Measurements from ENCODE around the gene CASTOR2. TPM values are rescaled to one million over a fixed set of nuclear protein-coding genes. Genes with fewer than 3 reads are reported as not detected.
"Not testable (repeated sequence)": the region's sequence is repeated elsewhere in the genome, so short reads cannot be mapped to it uniquely, and the experiment has no call there.

Gene CASTOR2
- polyA plus RNA-seq, 1 donor, result 4.5 TPM

GRCh38 chr7:74953774-74954173 is 10.7 kb upstream of the CASTOR2 start:
- H3K4me1 ChIP-seq (ENCODE audit: control insufficient read depth, insufficient read depth, low read length); H3K36me3 ChIP-seq (ENCODE audit: control insufficient read depth, insufficient read depth, low read length); H3K9me3 ChIP-seq (ENCODE audit: control insufficient read depth, low read depth, low read length); DNase-seq; H3K27me3 ChIP-seq (ENCODE audit: control insufficient read depth, insufficient read depth, low read length); H3K4me3 ChIP-seq (ENCODE audit: low read length); H3K27ac ChIP-seq (ENCODE audit: low read length): not testable (repeated sequence)
- no CpG with 5 or more reads among the region's 8 CpGs for WGBS (ENCODE audit: insufficient coverage, low lambda C conversion rate)

GRCh38 chr7:74958328-74958727 is 6.2 kb upstream of the CASTOR2 start:
- H3K27ac ChIP-seq (ENCODE audit: low read length); H3K4me3 ChIP-seq (ENCODE audit: low read length); H3K36me3 ChIP-seq (ENCODE audit: control insufficient read depth, insufficient read depth, low read length); H3K4me1 ChIP-seq (ENCODE audit: control insufficient read depth, insufficient read depth, low read length); H3K27me3 ChIP-seq (ENCODE audit: control insufficient read depth, insufficient read depth, low read length); DNase-seq; H3K9me3 ChIP-seq (ENCODE audit: control insufficient read depth, low read depth, low read length): not testable (repeated sequence)
- WGBS (ENCODE audit: insufficient coverage, low lambda C conversion rate), result no CpG with 5 or more reads among the region's 2 CpGs

GRCh38 chr7:74963704-74964510 is 598 bp upstream of the CASTOR2 start:
- not testable (repeated sequence) for H3K9me3 ChIP-seq (ENCODE audit: control insufficient read depth, low read depth, low read length); H3K36me3 ChIP-seq (ENCODE audit: control insufficient read depth, insufficient read depth, low read length); H3K4me1 ChIP-seq (ENCODE audit: control insufficient read depth, insufficient read depth, low read length); H3K27me3 ChIP-seq (ENCODE audit: control insufficient read depth, insufficient read depth, low read length); H3K4me3 ChIP-seq (ENCODE audit: low read length); DNase-seq; H3K27ac ChIP-seq (ENCODE audit: low read length)
- no CpG with 5 or more reads among the region's 32 CpGs for WGBS (ENCODE audit: insufficient coverage, low lambda C conversion rate)

GRCh38 chr7:74966208-74966854 is 1.8 kb downstream of the CASTOR2 start:
- no CpG with 5 or more reads among the region's 16 CpGs for WGBS (ENCODE audit: insufficient coverage, low lambda C conversion rate)
- not testable (repeated sequence) for H3K27ac ChIP-seq (ENCODE audit: low read length); DNase-seq; H3K4me3 ChIP-seq (ENCODE audit: low read length); H3K27me3 ChIP-seq (ENCODE audit: control insufficient read depth, insufficient read depth, low read length); H3K4me1 ChIP-seq (ENCODE audit: control insufficient read depth, insufficient read depth, low read length); H3K9me3 ChIP-seq (ENCODE audit: control insufficient read depth, low read depth, low read length); H3K36me3 ChIP-seq (ENCODE audit: control insufficient read depth, insufficient read depth, low read length)

GRCh38 chr7:74966909-74967308 is 2.4 kb downstream of the CASTOR2 start:
- DNase-seq; H3K36me3 ChIP-seq (ENCODE audit: control insufficient read depth, insufficient read depth, low read length); H3K27me3 ChIP-seq (ENCODE audit: control insufficient read depth, insufficient read depth, low read length); H3K4me3 ChIP-seq (ENCODE audit: low read length); H3K9me3 ChIP-seq (ENCODE audit: control insufficient read depth, low read depth, low read length); H3K4me1 ChIP-seq (ENCODE audit: control insufficient read depth, insufficient read depth, low read length): not testable (repeated sequence)
- WGBS (ENCODE audit: insufficient coverage, low lambda C conversion rate), result no CpG with 5 or more reads among the region's 6 CpGs
- H3K27ac ChIP-seq (ENCODE audit: low read length), result peak overlapping the region; percentile 51

GRCh38 chr7:74971431-74971830 is 6.9 kb downstream of the CASTOR2 start:
- not testable (repeated sequence) for DNase-seq; H3K9me3 ChIP-seq (ENCODE audit: control insufficient read depth, low read depth, low read length); H3K4me3 ChIP-seq (ENCODE audit: low read length); H3K27me3 ChIP-seq (ENCODE audit: control insufficient read depth, insufficient read depth, low read length); H3K4me1 ChIP-seq (ENCODE audit: control insufficient read depth, insufficient read depth, low read length); H3K36me3 ChIP-seq (ENCODE audit: control insufficient read depth, insufficient read depth, low read length); H3K27ac ChIP-seq (ENCODE audit: low read length)
- WGBS (ENCODE audit: insufficient coverage, low lambda C conversion rate), result no CpG with 5 or more reads among the region's 4 CpGs

- not testable (repeated sequence) for H3K4me1 ChIP-seq (ENCODE audit: control insufficient read depth, insufficient read depth, low read length); H3K36me3 ChIP-seq (ENCODE audit: control insufficient read depth, insufficient read depth, low read length); H3K9me3 ChIP-seq (ENCODE audit: control insufficient read depth, low read depth, low read length); H3K27ac ChIP-seq (ENCODE audit: low read length); H3K4me3 ChIP-seq (ENCODE audit: low read length); H3K27me3 ChIP-seq (ENCODE audit: control insufficient read depth, insufficient read depth, low read length); DNase-seq
- WGBS (ENCODE audit: insufficient coverage, low lambda C conversion rate), result no CpG with 5 or more reads among the region's 7 CpGs
These were observed 7.9 kb downstream of the CASTOR2 start for GRCh38 chr7:74972377-74972776.

GRCh38 chr7:74975959-74976358 is 11.5 kb downstream of the CASTOR2 start:
- H3K9me3 ChIP-seq (ENCODE audit: control insufficient read depth, low read depth, low read length); H3K4me1 ChIP-seq (ENCODE audit: control insufficient read depth, insufficient read depth, low read length); H3K27ac ChIP-seq (ENCODE audit: low read length); DNase-seq; H3K36me3 ChIP-seq (ENCODE audit: control insufficient read depth, insufficient read depth, low read length); H3K4me3 ChIP-seq (ENCODE audit: low read length); H3K27me3 ChIP-seq (ENCODE audit: control insufficient read depth, insufficient read depth, low read length): not testable (repeated sequence)
- no CpG with 5 or more reads among the region's 7 CpGs for WGBS (ENCODE audit: insufficient coverage, low lambda C conversion rate)

GRCh38 chr7:74977523-74977922 is 13.0 kb downstream of the CASTOR2 start:
- WGBS (ENCODE audit: insufficient coverage, low lambda C conversion rate), result no CpG with 5 or more reads among the region's 9 CpGs
- H3K9me3 ChIP-seq (ENCODE audit: control insufficient read depth, low read depth, low read length); H3K4me1 ChIP-seq (ENCODE audit: control insufficient read depth, insufficient read depth, low read length); H3K36me3 ChIP-seq (ENCODE audit: control insufficient read depth, insufficient read depth, low read length); DNase-seq; H3K4me3 ChIP-seq (ENCODE audit: low read length); H3K27ac ChIP-seq (ENCODE audit: low read length); H3K27me3 ChIP-seq (ENCODE audit: control insufficient read depth, insufficient read depth, low read length): not testable (repeated sequence)

- H3K4me1 ChIP-seq (ENCODE audit: control insufficient read depth, insufficient read depth, low read length); H3K27me3 ChIP-seq (ENCODE audit: control insufficient read depth, insufficient read depth, low read length); H3K27ac ChIP-seq (ENCODE audit: low read length); H3K9me3 ChIP-seq (ENCODE audit: control insufficient read depth, low read depth, low read length); H3K36me3 ChIP-seq (ENCODE audit: control insufficient read depth, insufficient read depth, low read length); H3K4me3 ChIP-seq (ENCODE audit: low read length); DNase-seq: not testable (repeated sequence)
- whole genome bisulfite sequencing (ENCODE audit: insufficient coverage, low lambda C conversion rate), result no CpG with 5 or more reads among the region's 9 CpGs
These were observed 23.9 kb downstream of the CASTOR2 start for GRCh38 chr7:74988436-74988835.

GRCh38 chr7:74993121-74993520 is 28.6 kb downstream of the CASTOR2 start:
- H3K27ac ChIP-seq (ENCODE audit: low read length), result peak overlapping the region; percentile 75
- H3K4me1 ChIP-seq (ENCODE audit: control insufficient read depth, insufficient read depth, low read length), result peaks cover 17% of the 10 kb centered on the region
- no CpG with 5 or more reads among the region's 4 CpGs for WGBS (ENCODE audit: insufficient coverage, low lambda C conversion rate)
- H3K9me3 ChIP-seq (ENCODE audit: control insufficient read depth, low read depth, low read length), result no peaks in the 10 kb centered on the region
- H3K27me3 ChIP-seq (ENCODE audit: control insufficient read depth, insufficient read depth, low read length), result no peaks in the 10 kb centered on the region
- H3K36me3 ChIP-seq (ENCODE audit: control insufficient read depth, insufficient read depth, low read length), result no peaks in the 10 kb centered on the region
- H3K4me3 ChIP-seq (ENCODE audit: low read length), result no peak overlapping the region
- no peak for DNase-seq
